NCI-H1436 treated with DMSO at 0.1 percent for 48 hours (cell line): Measurements from ENCODE around the gene ADRA2C.

Experiments
- DNase-seq: peaks from one replicate; lab custom pipeline; 2025; lab: John Stamatoyannopoulos, UW

ADRA2C gene

GRCh38 chr4:3797831-3798790 lies 31.9 kb downstream of the ADRA2C start:
- no peak for DNase-seq

DNA sequence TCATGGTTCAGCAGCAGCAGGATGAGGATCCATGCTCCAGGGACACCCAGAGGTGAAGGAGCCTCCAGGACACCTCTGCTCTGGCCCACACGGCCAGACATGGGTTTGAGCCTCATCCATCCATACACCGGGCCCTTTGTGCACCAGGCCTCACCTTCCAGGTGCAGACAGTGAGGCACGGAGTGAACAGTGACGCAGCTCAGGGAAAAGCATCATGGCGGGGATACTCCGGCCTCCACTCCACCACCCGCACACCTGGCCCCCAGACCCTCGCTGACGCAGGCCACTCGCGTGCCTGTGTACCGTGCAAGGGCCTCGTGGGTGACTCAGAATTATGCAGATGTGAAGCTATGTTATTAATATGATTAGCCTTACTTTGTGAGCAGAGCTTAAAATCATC lies 33.3 kb downstream of the ADRA2C start:
- DNase-seq = no peak

DNA sequence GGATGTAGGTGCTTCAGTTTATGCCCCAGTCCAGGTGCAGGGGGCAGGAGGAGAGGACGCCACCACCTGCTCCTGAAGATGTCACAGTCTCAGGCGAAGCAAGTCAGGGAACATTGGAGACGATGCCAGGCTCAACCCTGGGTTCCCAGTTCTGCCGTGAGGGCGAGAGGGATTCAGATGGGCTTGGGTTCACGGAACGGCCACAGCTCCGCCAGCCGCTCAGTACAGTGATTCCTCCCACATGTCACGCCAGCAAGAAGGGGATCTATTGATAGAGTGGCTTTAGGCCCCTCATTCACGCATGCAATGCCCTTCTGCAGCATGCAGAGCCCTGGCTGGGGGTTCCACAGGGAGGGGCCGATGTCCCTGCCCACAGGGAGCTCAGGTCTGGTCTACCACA lies 34.2 kb downstream of the ADRA2C start:
- DNase-seq = no peak

GRCh38 chr4:3801521-3801920 lies 35.3 kb downstream of the ADRA2C start:
- no peak for DNase-seq

DNA sequence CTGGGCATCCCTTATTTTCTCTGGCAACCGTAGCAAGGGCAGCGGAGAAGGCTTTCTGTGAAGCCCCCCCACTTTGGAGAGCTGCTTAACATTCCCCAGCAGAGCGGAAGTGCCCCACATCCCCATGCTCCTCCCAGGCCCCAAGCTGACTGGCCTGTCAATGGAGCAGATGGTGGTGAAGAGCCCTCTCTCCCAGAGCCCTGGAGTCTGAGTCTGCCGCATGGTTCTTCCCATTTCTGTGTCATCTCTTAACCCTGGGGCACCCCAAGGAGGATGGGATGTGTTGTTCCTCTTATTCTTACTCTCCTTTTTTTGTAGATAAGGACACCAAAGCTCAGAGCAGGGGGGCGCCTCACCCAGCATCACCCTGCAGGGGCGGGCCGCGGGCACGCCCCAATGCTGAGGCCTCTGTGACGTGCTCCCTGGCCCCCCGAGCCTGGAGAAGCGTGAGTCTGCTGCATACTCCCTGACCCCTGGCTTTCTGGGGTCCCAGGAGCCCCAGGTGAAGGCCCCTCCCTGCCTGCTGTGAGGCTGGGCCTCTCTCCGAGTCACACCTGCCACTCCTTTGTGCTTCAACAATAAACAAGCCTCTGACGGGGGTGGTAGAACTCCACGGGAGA lies 35.9 kb downstream of the ADRA2C start:
- DNase-seq = no peak

DNA sequence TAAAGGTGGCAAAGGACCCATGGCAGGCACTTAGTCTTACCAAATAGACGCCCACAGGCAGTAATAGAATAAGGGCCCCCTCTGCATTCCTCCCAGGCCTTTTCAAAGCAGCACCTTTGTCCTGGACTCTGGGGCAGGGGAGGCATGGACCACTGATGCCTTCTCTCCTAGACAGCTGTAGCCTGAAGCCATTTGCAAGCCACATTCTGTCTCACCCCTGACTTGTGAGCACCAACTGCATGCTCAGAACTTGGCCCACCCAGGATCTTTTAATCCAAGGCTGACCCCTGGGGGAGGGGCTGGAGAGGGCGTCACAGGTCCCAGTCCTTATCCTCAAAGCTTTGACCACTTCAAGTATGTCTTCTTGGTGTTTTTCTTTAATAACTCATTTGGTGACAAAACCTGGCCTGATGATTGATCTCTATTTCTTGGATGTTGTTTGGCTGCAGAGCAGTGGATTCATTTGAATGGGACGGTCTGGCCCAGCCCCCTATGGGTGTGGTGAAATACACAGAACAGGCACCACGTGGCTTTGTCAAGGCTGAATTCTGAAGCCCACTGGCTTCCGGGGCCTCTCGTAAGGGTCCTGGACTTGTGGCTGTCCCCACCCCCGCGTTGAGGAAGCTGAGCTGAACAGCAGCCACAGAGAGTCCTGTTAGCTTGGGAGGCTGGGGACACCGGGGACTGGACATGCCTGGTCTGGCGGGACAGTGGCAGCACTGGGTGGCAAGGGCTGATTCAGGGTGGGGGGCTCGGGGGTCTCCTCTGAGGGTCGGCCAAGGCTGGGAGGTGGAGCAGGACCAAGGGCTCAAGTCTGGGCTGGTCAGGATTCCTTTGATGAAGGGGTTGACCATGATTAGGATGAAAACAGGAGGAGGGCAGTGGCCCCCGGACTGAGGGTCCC lies 36.6 kb downstream of the ADRA2C start:
- DNase-seq = no peak

- no peak for DNase-seq
These were observed 37.3 kb downstream of the ADRA2C start for GRCh38 chr4:3803475-3803847.

- no peak for DNase-seq
These were observed 37.8 kb downstream of the ADRA2C start for GRCh38 chr4:3803946-3804345.

DNA sequence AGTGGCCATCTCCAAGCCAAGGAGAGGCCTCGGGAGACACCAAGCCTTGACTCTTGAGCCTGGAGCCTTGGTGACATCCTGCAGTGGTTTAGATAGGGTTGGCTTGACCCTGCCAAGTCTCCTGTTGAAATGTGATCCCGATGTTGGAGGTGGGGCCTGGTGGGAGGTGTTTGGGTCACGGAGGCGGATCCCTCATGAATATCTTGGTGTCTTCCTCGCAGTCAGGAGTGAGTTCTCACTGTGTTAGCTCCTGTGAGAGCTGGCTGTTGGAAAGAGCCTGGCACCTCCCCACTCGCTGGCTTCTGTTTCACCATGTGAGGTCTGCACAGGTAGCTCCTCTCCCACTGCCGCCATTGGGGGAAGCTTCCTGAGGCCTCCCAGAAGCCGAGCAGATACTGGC lies 38.8 kb downstream of the ADRA2C start:
- no peak for DNase-seq

- no peak for DNase-seq
These were observed 39.5 kb downstream of the ADRA2C start for GRCh38 chr4:3805731-3806130.

DNA sequence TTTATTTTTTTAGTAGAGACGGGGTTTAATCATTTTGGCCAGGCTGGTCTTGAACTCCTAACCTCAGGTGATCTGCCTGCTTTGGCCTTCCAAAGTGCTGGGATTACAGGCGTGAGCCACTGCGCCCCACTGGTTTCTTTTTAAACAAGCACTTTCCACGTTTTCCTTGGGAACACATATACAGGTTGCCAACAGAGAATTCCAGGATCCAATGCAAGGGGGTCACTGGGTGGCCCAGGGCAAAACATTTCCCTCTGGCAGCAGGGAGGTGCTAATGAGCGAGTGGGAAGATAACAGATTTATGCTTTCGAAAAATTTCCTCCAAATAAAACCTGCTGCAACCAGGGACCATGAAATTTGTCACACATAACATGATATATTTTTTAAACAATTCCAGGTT lies 41.1 kb downstream of the ADRA2C start:
- no peak for DNase-seq

DNA sequence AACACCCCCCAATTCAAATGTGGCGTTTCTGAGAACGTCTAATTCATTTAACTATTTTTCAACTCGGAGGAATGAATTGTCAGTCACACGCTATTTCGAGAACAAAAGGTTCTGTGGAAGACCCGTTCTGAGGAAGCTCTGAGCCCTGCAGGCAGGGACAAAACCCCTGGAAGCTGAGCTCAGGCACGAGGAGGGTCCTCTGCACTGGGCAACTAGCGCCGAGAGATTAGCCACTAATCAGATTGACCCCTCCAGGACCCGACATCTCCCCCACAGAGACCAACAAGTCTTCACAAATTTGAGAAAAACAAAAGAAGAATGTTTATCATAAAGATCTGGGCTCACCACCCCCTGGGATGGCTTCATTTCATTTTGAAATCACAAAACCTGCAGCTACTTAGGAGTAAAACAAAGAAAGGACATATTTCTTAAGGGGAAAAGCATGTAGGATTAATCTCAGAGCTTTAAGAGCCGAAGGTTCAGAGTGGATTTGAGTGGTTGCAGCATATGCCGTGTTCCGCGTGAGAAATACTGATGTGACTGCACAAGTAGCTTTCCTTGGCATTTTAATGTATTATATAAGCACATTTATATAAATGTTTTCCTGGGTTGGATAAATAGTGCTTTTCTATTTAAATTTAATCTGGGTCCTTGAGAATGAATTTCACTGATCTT lies 41.8 kb downstream of the ADRA2C start:
- no peak for DNase-seq

DNA sequence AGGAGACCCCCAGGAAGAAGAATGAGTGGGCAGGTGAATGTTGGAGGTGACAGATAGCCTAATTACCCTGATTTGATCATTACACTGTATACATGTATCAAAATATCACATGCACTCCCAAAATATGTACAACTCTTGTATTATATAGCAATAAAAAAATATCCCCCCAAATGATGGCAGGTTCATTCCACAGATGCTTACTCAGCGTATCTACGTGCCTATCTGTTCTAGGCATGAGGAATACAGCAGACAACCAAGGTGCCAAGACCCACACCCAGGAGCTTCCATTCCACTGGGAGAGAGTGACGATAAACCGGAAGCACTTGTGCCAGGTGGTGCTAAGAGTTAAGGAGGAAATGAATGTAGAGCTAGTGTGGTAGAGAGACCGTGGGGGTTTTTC lies 42.4 kb downstream of the ADRA2C start:
- no peak for DNase-seq

- DNase-seq = no peak
These were observed 42.8 kb downstream of the ADRA2C start for GRCh38 chr4:3809028-3809427.

DNA sequence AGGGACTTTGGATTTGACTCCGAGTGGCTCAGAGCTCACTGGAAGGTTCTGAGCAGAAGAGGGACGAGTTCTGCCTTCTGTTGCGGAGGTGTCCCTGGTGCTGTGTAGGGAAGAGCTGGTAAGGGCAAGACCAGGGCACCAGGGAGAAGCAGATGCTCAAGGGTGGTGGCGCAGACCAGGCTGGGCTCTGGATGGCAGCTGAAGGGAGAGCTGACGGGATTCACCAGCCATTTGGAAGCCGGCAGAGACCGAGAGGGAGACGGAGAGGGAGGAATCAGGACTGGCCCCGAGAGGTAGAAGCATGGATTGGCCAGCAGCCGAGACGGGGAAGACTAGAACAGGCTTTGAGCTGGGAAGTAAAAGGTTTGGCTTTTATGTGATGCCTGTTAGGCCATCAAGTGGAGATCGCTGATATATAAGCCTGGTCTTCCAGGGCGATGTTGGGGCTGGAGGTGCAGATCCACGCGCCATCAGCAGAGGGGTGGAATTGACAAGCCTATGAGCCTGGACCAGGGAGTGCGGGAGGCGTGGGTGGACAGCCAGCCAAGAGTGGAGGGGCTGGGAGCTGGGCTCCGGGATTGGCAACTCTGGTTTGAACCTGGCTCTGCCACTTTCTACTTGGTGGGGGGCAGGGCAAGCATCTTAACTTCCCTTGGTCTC lies 43.4 kb downstream of the ADRA2C start:
- no peak for DNase-seq

GRCh38 chr4:3810111-3810680 lies 44.0 kb downstream of the ADRA2C start:
- no peak for DNase-seq

DNA sequence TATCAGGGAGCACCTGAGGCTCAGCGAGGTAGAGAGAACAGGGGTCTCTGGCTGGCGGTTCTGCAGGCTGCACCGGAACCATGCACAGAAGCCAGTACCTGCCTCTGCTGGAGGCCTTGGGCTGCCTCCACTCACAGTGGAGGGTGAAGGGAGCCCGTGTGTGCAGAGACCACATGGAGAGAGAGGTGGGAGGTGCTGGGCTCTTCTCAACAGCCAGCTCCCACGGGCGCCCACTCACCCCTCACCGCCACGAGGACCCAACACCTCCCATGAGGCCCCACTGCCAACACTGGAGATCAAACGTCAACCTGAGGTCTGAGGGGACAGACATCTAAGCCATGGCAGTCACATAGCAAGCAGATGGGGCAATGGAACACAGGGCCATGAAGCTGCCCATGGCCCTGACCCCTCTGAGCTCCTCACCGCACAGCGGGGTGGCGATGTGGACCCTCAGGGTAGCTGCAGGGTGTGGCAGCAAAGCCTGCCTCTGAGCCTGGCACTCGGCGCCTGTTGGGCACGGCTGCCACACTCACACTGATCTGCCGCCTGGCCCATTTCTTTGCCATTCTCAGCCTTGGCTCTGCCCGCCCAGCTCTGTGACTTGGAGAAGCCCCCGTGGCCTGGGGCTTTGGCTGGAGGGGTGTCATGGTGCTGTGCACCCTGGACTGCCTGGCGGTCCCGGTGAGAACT lies 44.8 kb downstream of the ADRA2C start:
- no peak for DNase-seq

GRCh38 chr4:3811621-3812020 lies 45.4 kb downstream of the ADRA2C start:
- DNase-seq = no peak

- no peak for DNase-seq
These were observed 46.2 kb downstream of the ADRA2C start for GRCh38 chr4:3812211-3812934.
